Liver (tissue), 9 donors: Measurements from ENCODE around the gene FOXO6. TPM values are rescaled to one million over a fixed set of nuclear protein-coding genes. Genes with fewer than 3 reads are reported as not detected.

ENCODE experiments used
- DNase-seq: peaks from one replicate; pipeline ENCODE4 v3.0.0-alpha.2; 2017; ENCODE audit warnings: low spot score
- H3K27ac ChIP-seq, 2 donors: one replicate each; pipeline ENCODE4 v1.7.0; 2013; ENCODE audit warnings: inconsistent platforms in 2 of 2, low read length in 2 of 2, control low read depth in 1 of 2, low read depth in 1 of 2, mild to moderate bottlenecking in 1 of 2
- H3K27me3 ChIP-seq, 4 donors: one replicate each; pipeline versions ENCODE4 v1.6.1 to v1.7.0; 2013; ENCODE audit warnings: low read length in 3 of 4, inconsistent platforms in 1 of 4, mild to moderate bottlenecking in 1 of 4, moderate library complexity in 1 of 4; ENCODE audit not compliant: control insufficient read depth in 4 of 4, insufficient read depth in 4 of 4
- H3K36me3 ChIP-seq, 4 donors: one replicate each; pipeline versions ENCODE4 v1.6.1 to v1.7.0; 2013; ENCODE audit warnings: low read length in 3 of 4, mild to moderate bottlenecking in 3 of 4, low read depth in 1 of 4, moderate library complexity in 1 of 4; ENCODE audit not compliant: control insufficient read depth in 4 of 4, insufficient read depth in 3 of 4
- H3K4me1 ChIP-seq, 4 donors: one replicate each; pipeline versions ENCODE4 v1.6.1 to v1.7.0; 2013; ENCODE audit warnings: low read length in 3 of 4, mild to moderate bottlenecking in 3 of 4, moderate library complexity in 1 of 4; ENCODE audit not compliant: control insufficient read depth in 4 of 4, insufficient read depth in 4 of 4
- H3K4me3 ChIP-seq, 3 donors: one replicate each; pipeline versions ENCODE4 v1.6.1 to v1.7.0; 2013; ENCODE audit warnings: low read length in 3 of 3, control low read depth in 1 of 3, low read depth in 1 of 3, mild to moderate bottlenecking in 1 of 3
- H3K9ac ChIP-seq, 2 donors: one replicate each; pipeline ENCODE4 v1.7.0; 2013; ENCODE audit warnings: low read length in 2 of 2, mild to moderate bottlenecking in 2 of 2, moderate library complexity in 2 of 2, control low read depth in 1 of 2, low read depth in 1 of 2
- H3K9me3 ChIP-seq, 4 donors: one replicate each; pipeline versions ENCODE4 v1.6.1 to v1.7.0; 2013; ENCODE audit warnings: low read length in 3 of 4; ENCODE audit not compliant: control insufficient read depth in 4 of 4
- EGR1 ChIP-seq, 2 donors: IDR thresholded peaks; 2 replicates each; pipeline ENCODE4 v1.6.1; 2016 to 2018; ENCODE audit warnings: antibody characterized with exemption in 2 of 2, low read depth in 2 of 2
- FOXA1 ChIP-seq: IDR thresholded peaks from 2 replicates; pipeline ENCODE4 v1.6.1; 2016; ENCODE audit warnings: antibody characterized with exemption
- FOXA2 ChIP-seq: IDR thresholded peaks from 2 replicates; pipeline ENCODE4 v1.6.1; 2016; ENCODE audit warnings: antibody characterized with exemption
- GABPA ChIP-seq, 2 donors: IDR thresholded peaks in 1 of 2; conservative IDR thresholded peaks in 1 of 2; 2 replicates each; pipeline ENCODE4 v1.6.1; 2016; ENCODE audit warnings: antibody characterized with exemption in 2 of 2, mild to moderate bottlenecking in 1 of 2, moderate library complexity in 1 of 2
- HNF4A ChIP-seq, 2 donors: conservative IDR thresholded peaks; 2 replicates each; pipeline ENCODE4 v1.6.1; 2016; ENCODE audit warnings: antibody characterized with exemption in 2 of 2, mild to moderate bottlenecking in 2 of 2
- HNF4G ChIP-seq: IDR thresholded peaks from 2 replicates; pipeline ENCODE4 v1.6.1; 2016; ENCODE audit warnings: antibody characterized with exemption
- JUND ChIP-seq, 2 donors: IDR thresholded peaks; 2 replicates each; pipeline ENCODE4 v1.6.1; 2016; ENCODE audit warnings: antibody characterized with exemption in 2 of 2
- NR2F2 ChIP-seq: IDR thresholded peaks from 2 replicates; pipeline ENCODE4 v1.6.1; 2016; ENCODE audit warnings: antibody characterized with exemption
- RAD21 ChIP-seq, 2 donors: IDR thresholded peaks; 2 replicates each; pipeline ENCODE4 v1.6.1; 2016; ENCODE audit warnings: antibody characterized with exemption in 2 of 2, mild to moderate bottlenecking in 2 of 2
- RXRA ChIP-seq, 2 donors: IDR thresholded peaks; 2 replicates each; pipeline ENCODE4 v1.6.1; 2017 to 2018; ENCODE audit warnings: antibody characterized with exemption in 2 of 2, mild to moderate bottlenecking in 1 of 2
- SP1 ChIP-seq: IDR thresholded peaks from 2 replicates; pipeline ENCODE4 v1.6.1; 2018; ENCODE audit warnings: antibody characterized with exemption, mild to moderate bottlenecking
- TAF1 ChIP-seq: conservative IDR thresholded peaks from 2 replicates; pipeline ENCODE4 v1.6.1; 2016; ENCODE audit warnings: antibody characterized with exemption, mild to moderate bottlenecking
- YY1 ChIP-seq: IDR thresholded peaks from 2 replicates; pipeline ENCODE4 v1.6.1; 2016; ENCODE audit warnings: antibody characterized with exemption, mild to moderate bottlenecking
- WGBS: extraction: QIAGEN DNeasy Blood & Tissue Kit; methylation state at CpG from one replicate; pipeline ENCODE4 v1.1.7; 2013; 5-methylcytosine and 5-hydroxymethylcytosine counted together
- polyA plus RNA-seq, 2 donors: library from polyadenylated mRNA; stranded (reverse) in 1 of 2; unstranded in 1 of 2; fragments of 200-250 nt in 1 of 2; fragments of >200 nt in 1 of 2; fragmentation: Nextera tagmentation in 1 of 2; extraction: Ambion mirVana in 1 of 2; gene quantifications; one replicate each; pipeline versions ENCODE4 v1.2.1 to v1.2.3, GENCODE V29; 2013 to 2015
- total RNA-seq, 2 donors: library from RNA; depleted of rRNA; stranded (reverse); fragments of >200 nt; gene quantifications; one replicate each; pipeline ENCODE4 v1.2.3, GENCODE V29; 2014
- TF ChIP-seq, protein P1 (sequence below): IDR thresholded peaks from 2 replicates; pipeline ENCODE4 v1.6.1; 2016; ENCODE audit warnings: antibody characterized with exemption
- TF ChIP-seq, protein P2 (sequence below): IDR thresholded peaks from 2 replicates; pipeline ENCODE4 v1.6.1; 2016; ENCODE audit warnings: antibody characterized with exemption, mild to moderate bottlenecking
- TF ChIP-seq, protein P3 (sequence below): IDR thresholded peaks from 2 replicates; pipeline ENCODE4 v1.6.1; 2016; ENCODE audit warnings: antibody characterized with exemption
- TF ChIP-seq, protein P4 (sequence below): IDR thresholded peaks from 2 replicates; pipeline ENCODE4 v1.6.1; 2016; ENCODE audit warnings: antibody characterized with exemption
- donor health status: healthy.
- donor health status: healthy.
- donor health status: healthy.
- donor health status: healthy.
- donor health status: healthy.

The FOXO6 gene
- total and polyA plus RNA-seq, 4 donors: 0.02 to 0.09 (median 0.08) TPM; not detected in 1

DNA sequence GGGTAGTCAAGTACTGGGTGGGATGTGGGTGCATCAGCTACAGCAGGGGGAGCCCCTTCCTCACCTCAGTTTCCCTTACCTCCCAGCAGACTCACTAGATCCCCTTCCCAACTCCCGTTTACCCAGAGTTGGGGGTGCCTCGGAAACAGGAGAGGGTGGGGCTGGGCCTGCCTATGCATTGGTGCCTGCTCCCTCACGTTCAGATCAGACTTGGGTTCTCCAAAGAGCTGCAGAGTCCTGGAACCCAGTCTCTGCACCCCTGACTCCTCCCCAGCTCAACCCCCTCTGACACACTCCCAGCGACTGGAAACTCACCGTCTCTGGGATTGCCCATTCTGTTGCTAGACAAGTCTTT, 6.0 kb downstream of the FOXO6 start:
- DNase-seq: no peak
- Histone ChIP-seq H3K27me3 (peaks cover 0 to 15% (median 5%) of the 10 kb centered on the region in 4 donors), H3K4me3 (no peak overlapping the region)

DNA sequence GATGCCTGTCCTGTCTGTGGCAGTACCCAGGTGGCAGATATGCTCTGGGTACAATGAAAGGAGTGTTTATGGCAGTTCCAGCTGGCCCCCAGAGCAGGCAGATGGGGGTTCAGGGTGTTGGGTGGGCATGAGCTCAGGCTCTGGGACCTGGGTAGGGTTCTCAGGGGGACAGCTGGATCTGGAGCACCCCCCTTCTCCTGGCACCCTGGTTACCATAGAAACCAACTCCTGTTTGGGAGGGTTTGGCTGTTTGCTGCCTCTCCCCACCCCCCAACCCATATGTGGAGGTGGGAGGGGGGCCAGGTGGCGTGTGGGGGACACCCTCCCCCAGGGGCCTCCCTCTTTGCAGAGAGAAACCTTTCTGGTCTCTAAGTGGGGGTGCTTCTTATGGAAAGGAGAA, 7.1 kb downstream of the FOXO6 start:
- WGBS: 24% methylated on average over 1 of the region's 1 CpG
- no peak overlapping the region for H3K9ac ChIP-seq
- H3K27ac ChIP-seq: no peak overlapping the region
- DNase-seq: no peak
- no peaks in the 10 kb centered on the region for H3K36me3 ChIP-seq
- H3K4me3 ChIP-seq: no peak overlapping the region
- H3K27me3 ChIP-seq: peaks cover 0 to 11% (median under 1%) of the 10 kb centered on the region in 4 donors
- H3K4me1 ChIP-seq: peaks cover 0 to 5% (median 2%) of the 10 kb centered on the region in 4 donors
- no peak for TF ChIP-seq JUND (IDR thresholded peaks at IDR 0.05)
- TF ChIP-seq, protein P1, sequence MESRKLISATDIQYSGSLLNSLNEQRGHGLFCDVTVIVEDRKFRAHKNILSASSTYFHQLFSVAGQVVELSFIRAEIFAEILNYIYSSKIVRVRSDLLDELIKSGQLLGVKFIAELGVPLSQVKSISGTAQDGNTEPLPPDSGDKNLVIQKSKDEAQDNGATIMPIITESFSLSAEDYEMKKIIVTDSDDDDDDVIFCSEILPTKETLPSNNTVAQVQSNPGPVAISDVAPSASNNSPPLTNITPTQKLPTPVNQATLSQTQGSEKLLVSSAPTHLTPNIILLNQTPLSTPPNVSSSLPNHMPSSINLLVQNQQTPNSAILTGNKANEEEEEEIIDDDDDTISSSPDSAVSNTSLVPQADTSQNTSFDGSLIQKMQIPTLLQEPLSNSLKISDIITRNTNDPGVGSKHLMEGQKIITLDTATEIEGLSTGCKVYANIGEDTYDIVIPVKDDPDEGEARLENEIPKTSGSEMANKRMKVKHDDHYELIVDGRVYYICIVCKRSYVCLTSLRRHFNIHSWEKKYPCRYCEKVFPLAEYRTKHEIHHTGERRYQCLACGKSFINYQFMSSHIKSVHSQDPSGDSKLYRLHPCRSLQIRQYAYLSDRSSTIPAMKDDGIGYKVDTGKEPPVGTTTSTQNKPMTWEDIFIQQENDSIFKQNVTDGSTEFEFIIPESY: no peak
- no peak for TF ChIP-seq RXRA (IDR thresholded peaks at IDR 0.05)
- TF ChIP-seq, protein P2, sequence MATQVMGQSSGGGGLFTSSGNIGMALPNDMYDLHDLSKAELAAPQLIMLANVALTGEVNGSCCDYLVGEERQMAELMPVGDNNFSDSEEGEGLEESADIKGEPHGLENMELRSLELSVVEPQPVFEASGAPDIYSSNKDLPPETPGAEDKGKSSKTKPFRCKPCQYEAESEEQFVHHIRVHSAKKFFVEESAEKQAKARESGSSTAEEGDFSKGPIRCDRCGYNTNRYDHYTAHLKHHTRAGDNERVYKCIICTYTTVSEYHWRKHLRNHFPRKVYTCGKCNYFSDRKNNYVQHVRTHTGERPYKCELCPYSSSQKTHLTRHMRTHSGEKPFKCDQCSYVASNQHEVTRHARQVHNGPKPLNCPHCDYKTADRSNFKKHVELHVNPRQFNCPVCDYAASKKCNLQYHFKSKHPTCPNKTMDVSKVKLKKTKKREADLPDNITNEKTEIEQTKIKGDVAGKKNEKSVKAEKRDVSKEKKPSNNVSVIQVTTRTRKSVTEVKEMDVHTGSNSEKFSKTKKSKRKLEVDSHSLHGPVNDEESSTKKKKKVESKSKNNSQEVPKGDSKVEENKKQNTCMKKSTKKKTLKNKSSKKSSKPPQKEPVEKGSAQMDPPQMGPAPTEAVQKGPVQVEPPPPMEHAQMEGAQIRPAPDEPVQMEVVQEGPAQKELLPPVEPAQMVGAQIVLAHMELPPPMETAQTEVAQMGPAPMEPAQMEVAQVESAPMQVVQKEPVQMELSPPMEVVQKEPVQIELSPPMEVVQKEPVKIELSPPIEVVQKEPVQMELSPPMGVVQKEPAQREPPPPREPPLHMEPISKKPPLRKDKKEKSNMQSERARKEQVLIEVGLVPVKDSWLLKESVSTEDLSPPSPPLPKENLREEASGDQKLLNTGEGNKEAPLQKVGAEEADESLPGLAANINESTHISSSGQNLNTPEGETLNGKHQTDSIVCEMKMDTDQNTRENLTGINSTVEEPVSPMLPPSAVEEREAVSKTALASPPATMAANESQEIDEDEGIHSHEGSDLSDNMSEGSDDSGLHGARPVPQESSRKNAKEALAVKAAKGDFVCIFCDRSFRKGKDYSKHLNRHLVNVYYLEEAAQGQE: no peak
- TF ChIP-seq GABPA (IDR thresholded peaks at IDR 0.05 in 1 of 2, conservative IDR thresholded peaks at IDR 0.05 in 1 of 2): no peak
- TF ChIP-seq, protein P3, sequence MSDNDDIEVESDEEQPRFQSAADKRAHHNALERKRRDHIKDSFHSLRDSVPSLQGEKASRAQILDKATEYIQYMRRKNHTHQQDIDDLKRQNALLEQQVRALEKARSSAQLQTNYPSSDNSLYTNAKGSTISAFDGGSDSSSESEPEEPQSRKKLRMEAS: no peak
- no peak for TF ChIP-seq YY1
- no peak for TF ChIP-seq HNF4G
- TF ChIP-seq FOXA2: no peak
- TF ChIP-seq TAF1: no peak
- no peak for TF ChIP-seq RAD21 (IDR thresholded peaks at IDR 0.05)
- no peak for TF ChIP-seq SP1
- H3K9me3 ChIP-seq: no peaks in the 10 kb centered on the region

More for the DNA sequence above, 6.0 kb downstream of the FOXO6 start:
- Histone ChIP-seq H3K9me3 (no peaks in the 10 kb centered on the region), H3K9ac (no peak overlapping the region), H3K36me3 (no peaks in the 10 kb centered on the region), H3K4me1 (peaks cover 0 to 7% (median 4%) of the 10 kb centered on the region in 4 donors), H3K27ac (no peak overlapping the region)
- TF ChIP-seq EGR1 (IDR thresholded peaks at IDR 0.05; ENCODE audit: low read depth in 2 of 2): no peak
- WGBS: 62% methylated on average over 5 of the region's 5 CpGs

DNA sequence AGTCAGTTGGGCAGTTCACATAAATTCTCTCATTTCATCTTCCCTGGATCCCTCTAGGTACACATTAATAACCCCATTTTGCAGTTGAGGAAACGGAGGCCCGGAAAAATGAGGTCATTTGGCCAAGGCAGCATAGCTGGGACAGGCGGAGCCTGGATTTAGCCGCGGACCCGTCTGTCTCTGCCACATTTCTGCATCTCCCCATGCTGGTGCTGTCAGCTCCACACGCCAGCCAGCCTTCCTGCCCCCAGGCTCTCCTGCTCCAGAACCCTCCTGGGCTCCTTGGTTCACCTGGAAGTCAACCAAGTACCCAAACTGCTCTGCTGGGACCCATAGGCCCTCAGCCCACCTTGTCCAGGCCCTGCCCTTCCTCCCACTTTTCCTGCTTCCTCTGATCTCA, 7.6 kb downstream of the FOXO6 start:
- Histone ChIP-seq H3K27me3 (peaks cover 0 to 11% (median 0%) of the 10 kb centered on the region in 4 donors), H3K36me3 (no peaks in the 10 kb centered on the region), H3K9ac (no peak overlapping the region), H3K27ac (no peak overlapping the region), H3K4me1 (peaks cover 0 to 5% (median 2%) of the 10 kb centered on the region in 4 donors), H3K4me3 (no peak overlapping the region), H3K9me3 (no peaks in the 10 kb centered on the region)
- TF ChIP-seq GABPA (IDR thresholded peaks at IDR 0.05 in 1 of 2, conservative IDR thresholded peaks at IDR 0.05 in 1 of 2) (no peak), EGR1 (IDR thresholded peaks at IDR 0.05; ENCODE audit: low read depth in 2 of 2) (no peak), TAF1 (no peak), SP1 (no peak), NR2F2 (no peak), HNF4G (no peak), YY1 (no peak), FOXA2 (no peak), FOXA1 (no peak), HNF4A (conservative IDR thresholded peaks at IDR 0.05) (no peak)
- TF ChIP-seq, protein P4, sequence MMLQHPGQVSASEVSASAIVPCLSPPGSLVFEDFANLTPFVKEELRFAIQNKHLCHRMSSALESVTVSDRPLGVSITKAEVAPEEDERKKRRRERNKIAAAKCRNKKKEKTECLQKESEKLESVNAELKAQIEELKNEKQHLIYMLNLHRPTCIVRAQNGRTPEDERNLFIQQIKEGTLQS: no peak
- TF ChIP-seq, protein P2: no peak
- WGBS: 78% methylated on average over 7 of the region's 7 CpGs
- DNase-seq: no peak
